ENCODE results near the gene CCDC8. TPM values are rescaled to one million over a fixed set of nuclear protein-coding genes. Genes with fewer than 3 reads are reported as not detected.

CCDC8 gene
- total RNA-seq, 2 experiments from 2014 or later: not detected

GRCh38 chr19:46456930-46457329, 43.6 kb upstream of the CCDC8 start:
- ChIA-PET CTCF (interaction anchor here (0.8 to 1.2 kb wide), 2 partner anchors 32 to 57 kb away, joined by 3 read pairs; no protein-coding TSS in a partner anchor), POLR2A (interaction anchor here (0.6 kb wide), 1 partner anchor 715 kb away, joined by 5 read pairs; no protein-coding TSS in a partner anchor)

DNA sequence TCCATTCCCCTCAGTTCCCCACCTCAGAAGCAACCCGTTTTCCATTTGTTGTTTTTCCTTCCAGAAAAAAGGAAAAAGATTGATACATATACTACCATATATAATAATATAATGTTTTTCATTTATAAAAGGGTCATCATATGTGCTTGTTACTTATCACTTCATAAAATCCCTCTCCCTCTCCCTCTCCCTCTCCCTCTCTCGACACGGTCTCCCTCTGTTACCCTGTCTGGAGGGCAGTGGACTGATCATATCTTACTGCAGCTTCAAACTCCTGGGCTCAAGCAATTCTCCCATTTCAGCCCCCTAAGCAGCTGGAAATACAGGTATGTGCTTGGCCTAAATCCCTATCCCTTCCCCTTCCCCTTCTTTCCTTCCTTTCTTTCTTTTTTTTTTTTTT, 40.9 kb upstream of the CCDC8 start:
- intact Hi-C loops (cut with micrococcal nuclease): no loop called here
- no peak for TF ChIP-seq CTCF (IDR thresholded peaks at IDR 0.05)
- ATAC-seq: no peak
- Mint-ChIP-seq H3K4me3 (no peak overlapping the region), H3K4me1 (ENCODE audit: low read depth) (no peaks in the 10 kb centered on the region), H3K27me3 (peaks cover 17% of the 10 kb centered on the region), H3K36me3 (ENCODE audit: low read depth) (peaks cover 1% of the 10 kb centered on the region), H3K27ac (no peak overlapping the region), H3K9me3 (peaks cover 7% of the 10 kb centered on the region)
- no peak for DNase-seq
- ChIA-PET CTCF (no interaction called here), POLR2A (no interaction called here)

More at GRCh38 chr19:46456930-46457329, 43.6 kb upstream of the CCDC8 start:
- peaks cover 16% of the 10 kb centered on the region for H3K27me3 Mint-ChIP-seq
- no peak overlapping the region for H3K27ac Mint-ChIP-seq
- ATAC-seq (no peak), DNase-seq (no peak)
- intact Hi-C loops (cut with micrococcal nuclease): no loop called here
- no peak overlapping the region for H3K4me3 Mint-ChIP-seq
- no peaks in the 10 kb centered on the region for H3K9me3 Mint-ChIP-seq
- H3K4me1 Mint-ChIP-seq (ENCODE audit: low read depth): no peaks in the 10 kb centered on the region
- H3K36me3 Mint-ChIP-seq (ENCODE audit: low read depth): no peaks in the 10 kb centered on the region
- no peak for TF ChIP-seq CTCF (IDR thresholded peaks at IDR 0.05)

- Mint-ChIP-seq H3K36me3 (ENCODE audit: low read depth) (peaks cover 1% of the 10 kb centered on the region), H3K27me3 (peaks cover 17% of the 10 kb centered on the region)
- POLR2A ChIA-PET: no interaction called here
Measured at GRCh38 chr19:46453661-46454060, 40.3 kb upstream of the CCDC8 start.

DNA sequence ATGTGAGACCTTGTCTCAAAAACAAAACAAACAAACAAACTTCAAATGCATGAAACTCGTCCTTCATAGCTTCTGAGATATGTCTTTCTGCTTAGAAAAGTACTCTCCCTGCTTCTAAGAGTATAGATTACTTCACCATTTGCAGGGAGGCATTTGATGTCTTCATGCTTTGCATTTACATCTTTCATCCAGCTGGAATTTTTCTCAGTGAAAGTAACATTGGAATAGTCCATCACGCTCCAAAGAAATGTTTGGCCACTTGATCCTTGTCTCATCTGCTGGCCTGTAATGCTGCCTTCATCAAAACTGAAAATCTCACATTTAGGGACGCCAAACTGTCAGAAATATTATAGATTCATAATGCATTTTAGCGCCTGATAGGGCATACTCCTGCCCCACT, 38.8 kb upstream of the CCDC8 start:
- H3K4me1 Mint-ChIP-seq (ENCODE audit: low read depth): no peaks in the 10 kb centered on the region
- peaks cover 1% of the 10 kb centered on the region for H3K36me3 Mint-ChIP-seq (ENCODE audit: low read depth)
- no peak overlapping the region for H3K4me3 Mint-ChIP-seq
- no peak for ATAC-seq
- H3K9me3 Mint-ChIP-seq: peaks cover 8% of the 10 kb centered on the region
- no peak overlapping the region for H3K27ac Mint-ChIP-seq
- peaks cover 14% of the 10 kb centered on the region for H3K27me3 Mint-ChIP-seq
- DNase-seq: no peak
- POLR2A ChIA-PET: no interaction called here
- CTCF ChIA-PET: no interaction called here
- intact Hi-C loops (cut with micrococcal nuclease): no loop called here
- no peak for TF ChIP-seq CTCF (IDR thresholded peaks at IDR 0.05)

More at GRCh38 chr19:46453661-46454060, 40.3 kb upstream of the CCDC8 start:
- CTCF ChIA-PET: no interaction called here
- DNase-seq (no peak), ATAC-seq (no peak)
- Mint-ChIP-seq H3K4me1 (ENCODE audit: low read depth) (no peaks in the 10 kb centered on the region), H3K4me3 (no peak overlapping the region), H3K9me3 (peaks cover 8% of the 10 kb centered on the region), H3K27ac (no peak overlapping the region)
- no peak for TF ChIP-seq CTCF (IDR thresholded peaks at IDR 0.05)
- intact Hi-C loops (cut with micrococcal nuclease): no loop called here

DNA sequence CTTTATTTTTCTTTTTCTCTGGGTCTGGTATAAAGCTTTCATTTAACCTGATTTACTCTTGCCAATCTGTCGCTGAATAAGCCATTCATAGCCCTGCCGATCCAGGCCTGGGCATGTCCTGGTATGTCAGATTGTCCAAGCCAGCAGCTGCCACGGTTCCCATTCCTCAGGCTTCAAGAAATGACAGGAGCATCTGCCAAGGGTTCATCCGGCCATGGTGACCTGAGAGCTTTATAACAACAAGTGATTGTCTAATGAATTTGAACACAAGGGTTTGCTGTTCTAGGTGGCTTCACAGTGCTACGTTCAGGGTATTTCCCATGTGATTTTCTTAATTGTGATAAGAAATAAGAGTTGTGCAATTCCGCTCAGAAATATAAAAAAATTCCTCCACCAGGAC, 38.0 kb upstream of the CCDC8 start:
- H3K27ac Mint-ChIP-seq: no peak overlapping the region
- H3K4me3 Mint-ChIP-seq: no peak overlapping the region
- DNase-seq (no peak), ATAC-seq (no peak)
- no peak for TF ChIP-seq CTCF (IDR thresholded peaks at IDR 0.05)
- H3K9me3 Mint-ChIP-seq: peaks cover 8% of the 10 kb centered on the region
- peaks cover 15% of the 10 kb centered on the region for H3K27me3 Mint-ChIP-seq
- ChIA-PET CTCF (interaction anchor here (0.7 kb wide), 1 partner anchor 55 kb away, joined by 3 read pairs; no protein-coding TSS in a partner anchor), POLR2A (interaction anchor here (0.6 kb wide), 1 partner anchor 17 kb away, joined by 3 read pairs; no protein-coding TSS in a partner anchor)
- H3K4me1 Mint-ChIP-seq (ENCODE audit: low read depth): no peaks in the 10 kb centered on the region
- intact Hi-C loops (cut with micrococcal nuclease): no loop called here
- H3K36me3 Mint-ChIP-seq (ENCODE audit: low read depth): peaks cover 1% of the 10 kb centered on the region

Measured in activated CD8-positive, alpha-beta T cell treated with anti-CD3 and anti-CD28 coated beads for 36 hours (primary cell).